Stimulated activated CD8-positive, alpha-beta memory T cell treated with anti-CD3 and anti-CD28 coated beads, Interleukin-12 subunit alpha, Interleukin-12 subunit beta, amount 100 ng/mL, for 24 hours (primary cell): ENCODE data around the gene NAV2.
"Not testable (repeated sequence)": the region's sequence is repeated elsewhere in the genome, so short reads cannot be mapped to it uniquely, and the experiment has no call there.

Experiments used
- DNase-seq: peaks from one replicate; pipeline ENCODE4 v3.0.0-alpha.2; 2020; ENCODE audit errors: extremely low read depth

NAV2 gene

GRCh38 chr11:19995145-19995544, 282.5 kb downstream of the NAV2 start:
- no peak for DNase-seq

GRCh38 chr11:19996571-19996970, 283.9 kb downstream of the NAV2 start:
- DNase-seq = no peak

GRCh38 chr11:20000022-20000350, 287.3 kb downstream of the NAV2 start:
- no peak for DNase-seq

- DNase-seq = no peak
These were observed 287.9 kb downstream of the NAV2 start for GRCh38 chr11:20000351-20001134.

GRCh38 chr11:20002312-20003216, 289.9 kb downstream of the NAV2 start:
- no peak for DNase-seq

- DNase-seq = no peak
These were observed 290.7 kb downstream of the NAV2 start for GRCh38 chr11:20003351-20003750.

- DNase-seq = no peak
These were observed 292.2 kb downstream of the NAV2 start for GRCh38 chr11:20004866-20005265.

- no peak for DNase-seq
These were observed 293.1 kb downstream of the NAV2 start for GRCh38 chr11:20005747-20006146.

- DNase-seq = not testable (repeated sequence)
These were observed 294.0 kb downstream of the NAV2 start for GRCh38 chr11:20006618-20007017.

- DNase-seq = no peak
These were observed 294.7 kb downstream of the NAV2 start for GRCh38 chr11:20007386-20007785.

- DNase-seq = no peak
These were observed 295.7 kb downstream of the NAV2 start for GRCh38 chr11:20008190-20008870.

- DNase-seq = no peak
These were observed 296.4 kb downstream of the NAV2 start for GRCh38 chr11:20008871-20009644.

- no peak for DNase-seq
These were observed 297.7 kb downstream of the NAV2 start for GRCh38 chr11:20010156-20010850.

- DNase-seq = no peak
These were observed 298.2 kb downstream of the NAV2 start for GRCh38 chr11:20010851-20011225.

GRCh38 chr11:20011307-20011951, 298.8 kb downstream of the NAV2 start:
- DNase-seq = no peak

GRCh38 chr11:20013346-20014066, 300.9 kb downstream of the NAV2 start:
- no peak for DNase-seq

- no peak for DNase-seq
These were observed 301.4 kb downstream of the NAV2 start for GRCh38 chr11:20014067-20014402.

GRCh38 chr11:20015101-20015500, 302.5 kb downstream of the NAV2 start:
- DNase-seq = no peak

GRCh38 chr11:20015529-20016427, 303.1 kb downstream of the NAV2 start:
- no peak for DNase-seq
